Testis (tissue), 3 donors: ENCODE measurements around the gene HTR3B. TPM values are rescaled to one million over a fixed set of nuclear protein-coding genes. Genes with fewer than 3 reads are reported as not detected.

ENCODE experiments used
- DNase-seq: peaks from one replicate; pipeline ENCODE4 v3.0.0-alpha.2; 2019
- H3K27ac ChIP-seq, 2 donors: fragments of 200-600 bp; sonication (generic); one replicate each; pipeline ENCODE4 v1.5.1; 2019
- H3K27me3 ChIP-seq: fragments of 200-600 bp; sonication (generic); one replicate; pipeline ENCODE4 v1.5.1; 2019
- H3K36me3 ChIP-seq: fragments of 200-600 bp; sonication (generic); one replicate; pipeline ENCODE4 v1.5.1; 2017; ENCODE audit warnings: low read depth; ENCODE audit errors: missing control alignments
- H3K4me1 ChIP-seq: fragments of 200-600 bp; sonication (generic); one replicate; pipeline ENCODE4 v1.5.1; 2019
- H3K4me3 ChIP-seq, 2 donors: fragments of 200-600 bp; sonication (generic); one replicate each; pipeline ENCODE4 v1.5.1; 2017 to 2019
- H3K9me3 ChIP-seq: fragments of 200-600 bp; sonication (generic); one replicate; pipeline ENCODE4 v1.5.1; 2017
- CTCF ChIP-seq, 3 experiments: fragments of 450-650 bp in 2 of 3; fragments of 200-600 bp in 1 of 3; sonication (generic) in 1 of 3; IDR thresholded peaks; one replicate each; pipeline ENCODE4 v1.5.1; 2016 to 2019; ENCODE audit warnings: antibody characterized with exemption in 3 of 3, mild to moderate bottlenecking in 2 of 3, moderate library complexity in 1 of 3
- POLR2A ChIP-seq: fragments of 450-650 bp; IDR thresholded peaks from one replicate; pipeline ENCODE4 v1.6.1; 2017; ENCODE audit warnings: antibody characterized with exemption, mild to moderate bottlenecking, moderate library complexity
- WGBS, 2 donors: methylation state at CpG; one replicate each; pipeline ENCODE4 v1.1.5; 2018; 5-methylcytosine and 5-hydroxymethylcytosine counted together
- intact Hi-C: fragments of 100-400 bp; cut with DNase I; formaldehyde crosslinking; loops from one replicate; pipeline ENCODE4 v1.15.1; 2023; ENCODE audit warnings: low total_unique reads
- polyA plus RNA-seq: library from polyadenylated mRNA; stranded (reverse); fragments of 350-450 nt; fragmentation: Illumina TruSeq; extraction: RNeasy Lipid Tissue Mini Kit (QIAGEN cat#74804); gene quantifications from one replicate; pipeline ENCODE4 v1.2.3, GENCODE V29; 2014; ENCODE audit warnings: low read depth, low replicate concordance; ENCODE audit not compliant: insufficient read depth
- total RNA-seq, 2 donors: library from RNA; depleted of rRNA; stranded (reverse); fragments of >200 nt; gene quantifications; one replicate each; pipeline ENCODE4 v1.2.3, GENCODE V29; 2016

The HTR3B gene
- total and polyA plus RNA-seq, 3 donors from 2014 or later, result 1.1 to 2.9 (median 1.7) TPM

- no peak overlapping the region for H3K4me3 ChIP-seq
- no peak for DNase-seq
- H3K9me3 ChIP-seq, result no peaks in the 10 kb centered on the region
- no peak for TF ChIP-seq POLR2A
- TF ChIP-seq CTCF (IDR thresholded peaks at IDR 0.05), result no peak
- intact Hi-C loops, result no loop called here
- no peak overlapping the region for H3K27ac ChIP-seq
- H3K36me3 ChIP-seq, result no peaks in the 10 kb centered on the region
- WGBS, 2 donors, result 85 to 91% methylated on average over 1 of the region's 1 CpG
- no peaks in the 10 kb centered on the region for H3K4me1 ChIP-seq
- H3K27me3 ChIP-seq, result no peaks in the 10 kb centered on the region
Measured at GRCh38 chr11:113881856-113882255, 22.7 kb upstream of the HTR3B start.

DNA sequence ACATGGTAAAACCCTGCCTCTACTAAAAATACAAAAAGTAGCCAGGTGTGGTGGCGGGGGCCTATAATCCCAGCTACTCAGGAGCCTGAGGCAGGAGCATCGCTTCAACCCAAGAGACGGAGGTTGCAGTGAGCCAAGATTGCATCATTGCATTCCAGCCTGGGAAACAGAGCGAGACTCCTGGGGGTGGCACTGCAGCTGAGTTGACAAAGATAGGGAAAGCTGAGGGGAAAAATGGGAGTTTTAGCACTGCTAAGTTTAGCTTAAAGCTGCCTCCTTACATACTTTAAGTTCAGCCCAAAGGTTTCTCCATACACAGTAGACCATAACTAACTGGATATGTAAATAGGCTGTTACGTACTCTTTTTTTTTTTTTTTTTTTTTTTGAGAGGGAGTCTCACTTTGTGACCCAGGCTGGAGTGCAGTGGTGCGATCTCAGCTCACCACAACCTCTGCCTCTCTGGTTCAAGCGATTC lies 20.2 kb upstream of the HTR3B start:
- Histone ChIP-seq H3K4me1 (no peaks in the 10 kb centered on the region), H3K27ac (no peak overlapping the region), H3K36me3 (no peaks in the 10 kb centered on the region), H3K27me3 (no peaks in the 10 kb centered on the region), H3K9me3 (no peaks in the 10 kb centered on the region), H3K4me3 (no peak overlapping the region)
- intact Hi-C loops, result no loop called here
- 74 to 75% methylated on average over 7 of the region's 7 CpGs for WGBS, 2 donors
- TF ChIP-seq POLR2A, result no peak
- TF ChIP-seq CTCF (IDR thresholded peaks at IDR 0.05), result no peak
- DNase-seq, result no peak

DNA sequence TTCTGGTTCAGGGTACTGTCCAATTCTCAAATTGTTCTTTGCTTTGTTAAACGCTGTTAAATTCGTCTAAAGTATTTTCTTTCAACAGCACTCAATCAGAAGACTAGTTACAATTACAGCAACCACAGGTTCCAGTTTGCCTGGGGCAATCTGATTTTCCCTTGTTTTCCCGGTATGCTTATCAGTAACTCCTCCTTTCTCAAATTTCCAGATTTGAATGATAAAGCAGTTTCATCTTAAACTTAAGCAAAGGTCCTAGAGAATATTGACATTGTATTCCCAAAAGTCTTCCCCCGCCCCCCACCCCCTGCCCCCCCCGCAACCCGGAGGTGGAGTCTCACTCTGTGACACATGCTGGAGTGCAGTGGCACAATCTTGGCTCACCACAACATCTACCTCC lies 18.7 kb upstream of the HTR3B start:
- TF ChIP-seq POLR2A, result no peak
- no peak for TF ChIP-seq CTCF (IDR thresholded peaks at IDR 0.05)
- WGBS, 2 donors, result 75 to 77% methylated on average over 6 of the region's 6 CpGs
- Histone ChIP-seq H3K9me3 (no peaks in the 10 kb centered on the region), H3K36me3 (no peaks in the 10 kb centered on the region), H3K4me3 (no peak overlapping the region), H3K4me1 (no peaks in the 10 kb centered on the region), H3K27ac (no peak overlapping the region), H3K27me3 (no peaks in the 10 kb centered on the region)
- intact Hi-C loops, result no loop called here
- DNase-seq, result no peak

DNA sequence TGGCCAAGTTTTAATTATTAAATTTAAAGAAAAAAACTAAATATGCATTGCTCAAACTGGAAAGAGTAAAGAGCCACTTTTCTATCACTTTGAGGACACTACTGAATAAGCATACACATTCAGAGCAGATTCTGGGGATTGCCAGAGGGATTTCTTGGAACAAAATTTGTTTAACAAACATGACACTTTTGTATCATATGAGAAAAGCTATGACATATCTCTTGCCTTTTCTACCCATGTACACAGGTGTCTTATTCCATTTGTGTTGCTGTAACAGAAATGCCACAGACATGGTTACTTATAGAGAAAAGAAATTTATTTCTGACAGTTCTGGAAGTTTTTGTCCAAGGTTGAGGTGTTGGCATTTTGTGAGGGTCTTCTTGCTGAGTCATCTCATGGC lies 15.7 kb upstream of the HTR3B start:
- H3K4me3 ChIP-seq, result no peak overlapping the region
- H3K9me3 ChIP-seq, result no peaks in the 10 kb centered on the region
- TF ChIP-seq CTCF (IDR thresholded peaks at IDR 0.05), result no peak
- no peak for TF ChIP-seq POLR2A
- H3K27me3 ChIP-seq, result no peaks in the 10 kb centered on the region
- H3K4me1 ChIP-seq, result no peaks in the 10 kb centered on the region
- no peaks in the 10 kb centered on the region for H3K36me3 ChIP-seq
- no peak for DNase-seq
- H3K27ac ChIP-seq, result no peak overlapping the region
- intact Hi-C loops, result no loop called here

GRCh38 chr11:113894421-113894996 lies 10.1 kb upstream of the HTR3B start:
- no peak overlapping the region for H3K27ac ChIP-seq
- H3K9me3 ChIP-seq, result no peaks in the 10 kb centered on the region
- TF ChIP-seq CTCF (IDR thresholded peaks at IDR 0.05), result no peak
- no peak for TF ChIP-seq POLR2A
- intact Hi-C loops, result loop anchor here (10.0 kb wide), 1 partner anchor 370 kb away; no protein-coding TSS in a partner anchor
- H3K4me3 ChIP-seq, result no peak overlapping the region
- no peaks in the 10 kb centered on the region for H3K27me3 ChIP-seq
- DNase-seq, result peak; percentile 27
- WGBS, 2 donors, result 59 to 77% methylated on average over 9 of the region's 9 CpGs
- H3K36me3 ChIP-seq, result no peaks in the 10 kb centered on the region
- H3K4me1 ChIP-seq, result peaks cover 9% of the 10 kb centered on the region
